ENCODE measurements around the gene UBP1.
A peak's percentile ranks its signal among the peaks of the same experiment; 100 is the strongest.
"Not testable (repeated sequence)": the region's sequence is repeated elsewhere in the genome, so short reads cannot be mapped to it uniquely, and the experiment has no call there.

Gene UBP1

GRCh38 chr3:33433843-33434242, 6.4 kb downstream of the UBP1 start:
- no peak for DNase-seq

- no peak for DNase-seq
Observed at GRCh38 chr3:33430571-33430970, 9.6 kb downstream of the UBP1 start.

- DNase-seq = no peak
Observed at GRCh38 chr3:33430061-33430460, 10.1 kb downstream of the UBP1 start.

- DNase-seq = not testable (repeated sequence)
Observed at GRCh38 chr3:33429306-33429705, 10.9 kb downstream of the UBP1 start.

GRCh38 chr3:33428734-33429133, 11.5 kb downstream of the UBP1 start:
- DNase-seq = no peak

GRCh38 chr3:33426630-33427317, 13.4 kb downstream of the UBP1 start:
- no peak for DNase-seq

- peak; percentile 76 for DNase-seq
Observed at GRCh38 chr3:33426068-33426467, 14.1 kb downstream of the UBP1 start.

- DNase-seq = no peak
Observed at GRCh38 chr3:33425453-33425852, 14.8 kb downstream of the UBP1 start.

- no peak for DNase-seq
Observed at GRCh38 chr3:33424606-33425452, 15.4 kb downstream of the UBP1 start.

- no peak for DNase-seq
Observed at GRCh38 chr3:33420966-33421365, 19.2 kb downstream of the UBP1 start.

GRCh38 chr3:33419948-33420347, 20.3 kb downstream of the UBP1 start:
- no peak for DNase-seq

- DNase-seq = no peak
Observed at GRCh38 chr3:33417066-33417673, 23.0 kb downstream of the UBP1 start.

- not testable (repeated sequence) for DNase-seq
Observed at GRCh38 chr3:33410816-33411215, 29.4 kb downstream of the UBP1 start.

GRCh38 chr3:33403756-33404155, 36.4 kb downstream of the UBP1 start:
- DNase-seq = no peak

- DNase-seq = no peak
Observed at GRCh38 chr3:33402936-33403335, 37.3 kb downstream of the UBP1 start.

- no peak for DNase-seq
Observed at GRCh38 chr3:33401781-33402180, 38.4 kb downstream of the UBP1 start.

- DNase-seq = no peak
Observed at GRCh38 chr3:33398410-33398809, 41.8 kb downstream of the UBP1 start.

GRCh38 chr3:33395900-33396299, 44.3 kb downstream of the UBP1 start:
- DNase-seq = no peak

- no peak for DNase-seq
Observed at GRCh38 chr3:33394403-33395054, 45.7 kb downstream of the UBP1 start.

GRCh38 chr3:33392703-33393125, 47.5 kb downstream of the UBP1 start:
- no peak for DNase-seq

GRCh38 chr3:33392144-33392543, 48.1 kb downstream of the UBP1 start:
- no peak for DNase-seq

GRCh38 chr3:33391255-33391995, 48.8 kb downstream of the UBP1 start:
- no peak for DNase-seq

- DNase-seq = no peak
Observed at GRCh38 chr3:33389908-33390307, 50.3 kb downstream of the UBP1 start.
